ENCODE measurements around the gene SMIM24. TPM values are rescaled to one million over a fixed set of nuclear protein-coding genes. Genes with fewer than 3 reads are reported as not detected.
A peak's percentile ranks its signal among the peaks of the same experiment; 100 is the strongest.

Gene SMIM24
- total and polyA plus RNA-seq, 2 donors (not counting 1 experiment from before 2014, with no cell fraction given): not detected

DNA sequence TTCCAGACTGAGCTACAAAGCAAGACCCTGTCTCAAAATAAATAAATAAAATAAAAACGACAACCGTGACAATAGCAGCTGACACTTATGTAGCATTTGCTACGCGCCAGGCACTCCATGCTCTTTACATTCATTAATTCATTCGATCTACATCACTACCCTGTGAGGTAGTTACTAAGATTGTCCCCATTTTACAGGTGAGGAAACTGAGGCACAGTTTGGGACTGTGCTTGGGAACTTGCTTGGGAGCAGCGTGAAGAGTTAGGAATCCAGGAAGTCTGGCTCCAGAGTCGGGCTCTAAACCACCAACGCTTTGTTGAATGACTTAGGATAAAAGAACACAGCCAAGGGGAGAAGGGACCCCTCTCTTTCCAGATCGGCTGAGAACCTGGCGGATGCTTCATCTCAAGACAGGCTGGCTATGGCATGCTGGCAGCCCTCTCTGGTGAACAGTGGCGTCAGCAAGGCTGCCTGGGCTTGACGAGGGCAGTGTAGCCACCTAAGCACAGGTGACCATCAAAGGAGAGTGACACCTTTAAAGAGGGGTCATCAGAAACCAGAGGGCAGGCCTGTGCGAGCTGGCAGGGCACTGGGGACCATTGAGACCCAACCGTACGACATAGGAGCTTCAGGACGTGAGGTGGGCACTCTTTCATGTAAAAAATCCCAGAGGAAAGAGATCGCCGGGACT is 19.6 kb upstream of the SMIM24 start:
- H3K9ac ChIP-seq (ENCODE audit: low read length): peak overlapping the region; percentile 84
- peaks cover 22% of the 10 kb centered on the region for H3K4me1 Mint-ChIP-seq
- H3K4me2 ChIP-seq (replicated peaks; ENCODE audit: low read depth, low read length, poor library complexity, severe bottlenecking): peak overlapping the region; percentile 88
- peaks cover 10 to 15% of the 10 kb centered on the region in 2 donors for H3K4me1 ChIP-seq (ENCODE audit: control insufficient read depth in 2 of 2, insufficient read depth in 2 of 2, low read length in 2 of 2)
- DNase-seq (peak; percentile 42), ATAC-seq (ENCODE audit: low read depth) (no peak)
- intact Hi-C loops (cut with micrococcal nuclease): loop anchor here (1.0 to 10.0 kb wide), 4 partner anchors 65 to 975 kb away; partner anchors contain the start of genes CACTIN, HDGFL2 and NCLN
- 11% methylated on average over 13 of the region's 18 CpGs for WGBS (ENCODE audit: insufficient coverage)
- ChIA-PET POLR2A (no interaction called here), CTCF (interaction anchor here (1.2 kb wide), 1 partner anchor 65 kb away, joined by 6 read pairs; no protein-coding TSS in a partner anchor)
- TF ChIP-seq, protein P1, sequence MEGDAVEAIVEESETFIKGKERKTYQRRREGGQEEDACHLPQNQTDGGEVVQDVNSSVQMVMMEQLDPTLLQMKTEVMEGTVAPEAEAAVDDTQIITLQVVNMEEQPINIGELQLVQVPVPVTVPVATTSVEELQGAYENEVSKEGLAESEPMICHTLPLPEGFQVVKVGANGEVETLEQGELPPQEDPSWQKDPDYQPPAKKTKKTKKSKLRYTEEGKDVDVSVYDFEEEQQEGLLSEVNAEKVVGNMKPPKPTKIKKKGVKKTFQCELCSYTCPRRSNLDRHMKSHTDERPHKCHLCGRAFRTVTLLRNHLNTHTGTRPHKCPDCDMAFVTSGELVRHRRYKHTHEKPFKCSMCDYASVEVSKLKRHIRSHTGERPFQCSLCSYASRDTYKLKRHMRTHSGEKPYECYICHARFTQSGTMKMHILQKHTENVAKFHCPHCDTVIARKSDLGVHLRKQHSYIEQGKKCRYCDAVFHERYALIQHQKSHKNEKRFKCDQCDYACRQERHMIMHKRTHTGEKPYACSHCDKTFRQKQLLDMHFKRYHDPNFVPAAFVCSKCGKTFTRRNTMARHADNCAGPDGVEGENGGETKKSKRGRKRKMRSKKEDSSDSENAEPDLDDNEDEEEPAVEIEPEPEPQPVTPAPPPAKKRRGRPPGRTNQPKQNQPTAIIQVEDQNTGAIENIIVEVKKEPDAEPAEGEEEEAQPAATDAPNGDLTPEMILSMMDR (IDR thresholded peaks at IDR 0.05): no peak
- TF ChIP-seq EZH2 (IDR thresholded peaks at IDR 0.05; ENCODE audit: borderline replicate concordance, insufficient read depth, low read depth, low read length, poor library complexity, severe bottlenecking): no peak
- H3K9me3 ChIP-seq (ENCODE audit: control extremely low read depth in 1 of 3, control insufficient read depth in 2 of 3, insufficient read depth in 1 of 3, low read length in 2 of 3): no peaks in the 10 kb centered on the region
- H3K27me3 Mint-ChIP-seq: no peaks in the 10 kb centered on the region
- H3K27ac Mint-ChIP-seq: peak overlapping the region; percentile 95
- H3K36me3 ChIP-seq (replicated peaks in 1 of 2; ENCODE audit: control extremely low read depth in 1 of 2, control insufficient read depth in 1 of 2, extremely low read depth in 1 of 2, insufficient read depth in 2 of 2, low read length in 1 of 2): peaks cover 0 to 15% of the 10 kb centered on the region in 2 experiments
- H3K27me3 ChIP-seq (replicated peaks in 1 of 4; ENCODE audit: control extremely low read depth in 1 of 4, control insufficient read depth in 3 of 4, insufficient read depth in 4 of 4, low read length in 3 of 4): no peaks in the 10 kb centered on the region
- peak overlapping the region; percentile 86 for H2AFZ ChIP-seq (ENCODE audit: insufficient read depth, low read depth, low read length, poor library complexity, severe bottlenecking)
- peaks cover 36% of the 10 kb centered on the region for H3K79me2 ChIP-seq (ENCODE audit: control insufficient read depth, insufficient read depth, low read length)
- H3K27ac ChIP-seq (ENCODE audit: low read length in 2 of 2): peak overlapping the region; percentile 93 to 96
- H4K20me1 ChIP-seq (ENCODE audit: control insufficient read depth, insufficient read depth, low read length, poor library complexity, severe bottlenecking): no peaks in the 10 kb centered on the region
- peak overlapping the region; percentile 93 for H3K4me3 Mint-ChIP-seq
- H3K9me3 Mint-ChIP-seq (ENCODE audit: insufficient read depth): no peaks in the 10 kb centered on the region
- peak overlapping the region; percentile 84 to 95 (median 89) for H3K4me3 ChIP-seq (ENCODE audit: control extremely low read depth in 1 of 5, extremely low read depth in 1 of 5, insufficient read depth in 1 of 5, low read depth in 2 of 5, low read length in 4 of 5)

Data from B cell (primary cell).